ENCODE data around the gene GTF3C5. TPM values are rescaled to one million over a fixed set of nuclear protein-coding genes. Genes with fewer than 3 reads are reported as not detected.

GTF3C5 gene
- 76.2 TPM for total RNA-seq

- DNase-seq (ENCODE audit: low read depth in 2 of 3, low spot score in 2 of 3): peak; percentile 71 to 100 (median 98)
Measured at GRCh38 chr9:133030317-133031129, at the start of gene GTF3C5. TSS of gene GTF3C5 (plus strand) at chr9:133030997. CDS start at chr9:133031012, 15 bp downstream.

- DNase-seq (ENCODE audit: low read depth in 2 of 3, low spot score in 2 of 3): peak in 2 of 3 donors; percentile 55 to 65
Measured at GRCh38 chr9:132982458-132982857, 48.3 kb upstream of the GTF3C5 start.

- no peak for DNase-seq (ENCODE audit: low read depth in 2 of 3, low spot score in 2 of 3)
Measured at GRCh38 chr9:132983491-132984201, 47.2 kb upstream of the GTF3C5 start.

GRCh38 chr9:132984202-132985070, 46.4 kb upstream of the GTF3C5 start:
- peak in 1 of 3 donors; percentile 74 for DNase-seq (ENCODE audit: low read depth in 2 of 3, low spot score in 2 of 3)

GRCh38 chr9:132985071-132985350, 45.8 kb upstream of the GTF3C5 start:
- DNase-seq (ENCODE audit: low read depth in 2 of 3, low spot score in 2 of 3): no peak

- DNase-seq (ENCODE audit: low read depth in 2 of 3, low spot score in 2 of 3): no peak
Measured at GRCh38 chr9:132985489-132985888, 45.3 kb upstream of the GTF3C5 start.

GRCh38 chr9:132986114-132986513, 44.7 kb upstream of the GTF3C5 start:
- DNase-seq (ENCODE audit: low read depth in 2 of 3, low spot score in 2 of 3): no peak

GRCh38 chr9:132986640-132987620, 43.9 kb upstream of the GTF3C5 start:
- DNase-seq (ENCODE audit: low read depth in 2 of 3, low spot score in 2 of 3): no peak

- DNase-seq (ENCODE audit: low read depth in 2 of 3, low spot score in 2 of 3): no peak
Measured at GRCh38 chr9:132988244-132989013, 42.4 kb upstream of the GTF3C5 start.

GRCh38 chr9:132989014-132989310, 41.8 kb upstream of the GTF3C5 start:
- no peak for DNase-seq (ENCODE audit: low read depth in 2 of 3, low spot score in 2 of 3)

- no peak for DNase-seq (ENCODE audit: low read depth in 2 of 3, low spot score in 2 of 3)
Measured at GRCh38 chr9:132989414-132989996, 41.3 kb upstream of the GTF3C5 start.

- peak in 1 of 3 donors; percentile 73 for DNase-seq (ENCODE audit: low read depth in 2 of 3, low spot score in 2 of 3)
Measured at GRCh38 chr9:132989998-132990557, 40.7 kb upstream of the GTF3C5 start.

GRCh38 chr9:132990781-132991180, 40.0 kb upstream of the GTF3C5 start:
- no peak for DNase-seq (ENCODE audit: low read depth in 2 of 3, low spot score in 2 of 3)

GRCh38 chr9:132991351-132992300, 39.2 kb upstream of the GTF3C5 start:
- DNase-seq (ENCODE audit: low read depth in 2 of 3, low spot score in 2 of 3): peak in 2 of 3 donors; percentile 84 to 92

- DNase-seq (ENCODE audit: low read depth in 2 of 3, low spot score in 2 of 3): no peak
Measured at GRCh38 chr9:132993511-132993939, 37.3 kb upstream of the GTF3C5 start.

- peak in 1 of 3 donors; percentile 74 for DNase-seq (ENCODE audit: low read depth in 2 of 3, low spot score in 2 of 3)
Measured at GRCh38 chr9:132994410-132995120, 36.2 kb upstream of the GTF3C5 start.

GRCh38 chr9:132995121-132995420, 35.7 kb upstream of the GTF3C5 start:
- DNase-seq (ENCODE audit: low read depth in 2 of 3, low spot score in 2 of 3): no peak

Data from hematopoietic multipotent progenitor cell (in vitro differentiated cells).